BJ (cell line): ENCODE data around the gene SBSN. TPM values are rescaled to one million over a fixed set of nuclear protein-coding genes. Genes with fewer than 3 reads are reported as not detected.

ENCODE experiments used
- CTCF ChIA-PET: fragments of 350-600 bp; formaldehyde crosslinking; extraction: SDS; loops from one replicate; lab custom pipeline; 2021; ENCODE audit warnings: antibody characterized with exemption, inconsistent platforms; lab: Yijun Ruan, JAX
- POLR2A ChIA-PET: fragments of 300-600 bp; sonication (Branson Sonifier 250); formaldehyde crosslinking; extraction: SDS; loops from one replicate; lab custom pipeline; 2021; ENCODE audit warnings: antibody characterized with exemption; lab: Charles Lee
- DNase-seq: peaks from one replicate; pipeline ENCODE4 v3.0.0-alpha.2; 2011; ENCODE audit warnings: low read depth
- H3K27me3 ChIP-seq: 2 replicates; pipeline ENCODE4 v1.6.0; 2011; ENCODE audit warnings: low read length; ENCODE audit not compliant: control insufficient read depth, insufficient read depth
- H3K36me3 ChIP-seq: 2 replicates; pipeline ENCODE4 v1.5.1; 2011; ENCODE audit warnings: low read length; ENCODE audit not compliant: control insufficient read depth, insufficient read depth
- H3K4me3 ChIP-seq: 2 replicates; pipeline ENCODE4 v1.5.1; 2011; ENCODE audit warnings: low read depth, mild to moderate bottlenecking, control low read depth, low read length
- CTCF ChIP-seq: IDR thresholded peaks from 2 replicates; pipeline ENCODE4 v1.5.1; 2011; ENCODE audit warnings: low read depth, mild to moderate bottlenecking, control low read depth, inconsistent platforms, low read length, moderate library complexity; ENCODE audit not compliant: insufficient read depth
- polyA plus RNA-seq: library from polyadenylated mRNA; depleted of rRNA; stranded (reverse); fragments of >200 nt; gene quantifications from 2 replicates; pipeline ENCODE4 v1.2.3, GENCODE V29; 2011

The SBSN gene
- polyA plus RNA-seq, 1 experiment: 1.6 TPM

- POLR2A ChIA-PET: no interaction called here
Measured at GRCh38 chr19:35533201-35533821, 5.2 kb upstream of the SBSN start, which contains the start of gene GAPDHS. Gene GAPDHS, plus strand, starts transcription at chr19:35533456. Its CDS starts 72 bp downstream, at chr19:35533528.

GRCh38 chr19:35531291-35531690 is 3.2 kb upstream of the SBSN start:
- TF ChIP-seq CTCF: no peak
- no peak overlapping the region for H3K4me3 ChIP-seq
- H3K27me3 ChIP-seq: peaks cover 9% of the 10 kb centered on the region
- DNase-seq: no peak
- POLR2A ChIA-PET: no interaction called here
- no peaks in the 10 kb centered on the region for H3K36me3 ChIP-seq
- CTCF ChIA-PET: interaction anchor here (0.6 kb wide), 2 partner anchors 21 to 161 kb away, joined by 3 read pairs; no protein-coding TSS in a partner anchor

More at GRCh38 chr19:35533201-35533821, 5.2 kb upstream of the SBSN start, which contains the start of gene GAPDHS:
- CTCF ChIA-PET: interaction anchor here (2.8 kb wide), 1 partner anchor 16 kb away, joined by 9 read pairs; no protein-coding TSS in a partner anchor
- Histone ChIP-seq H3K27me3 (peaks cover 9% of the 10 kb centered on the region), H3K4me3 (no peak within 1 kb of the TSS), H3K36me3 (no peaks in the 10 kb centered on the region)
- no peak for TF ChIP-seq CTCF
- no peak for DNase-seq

DNA sequence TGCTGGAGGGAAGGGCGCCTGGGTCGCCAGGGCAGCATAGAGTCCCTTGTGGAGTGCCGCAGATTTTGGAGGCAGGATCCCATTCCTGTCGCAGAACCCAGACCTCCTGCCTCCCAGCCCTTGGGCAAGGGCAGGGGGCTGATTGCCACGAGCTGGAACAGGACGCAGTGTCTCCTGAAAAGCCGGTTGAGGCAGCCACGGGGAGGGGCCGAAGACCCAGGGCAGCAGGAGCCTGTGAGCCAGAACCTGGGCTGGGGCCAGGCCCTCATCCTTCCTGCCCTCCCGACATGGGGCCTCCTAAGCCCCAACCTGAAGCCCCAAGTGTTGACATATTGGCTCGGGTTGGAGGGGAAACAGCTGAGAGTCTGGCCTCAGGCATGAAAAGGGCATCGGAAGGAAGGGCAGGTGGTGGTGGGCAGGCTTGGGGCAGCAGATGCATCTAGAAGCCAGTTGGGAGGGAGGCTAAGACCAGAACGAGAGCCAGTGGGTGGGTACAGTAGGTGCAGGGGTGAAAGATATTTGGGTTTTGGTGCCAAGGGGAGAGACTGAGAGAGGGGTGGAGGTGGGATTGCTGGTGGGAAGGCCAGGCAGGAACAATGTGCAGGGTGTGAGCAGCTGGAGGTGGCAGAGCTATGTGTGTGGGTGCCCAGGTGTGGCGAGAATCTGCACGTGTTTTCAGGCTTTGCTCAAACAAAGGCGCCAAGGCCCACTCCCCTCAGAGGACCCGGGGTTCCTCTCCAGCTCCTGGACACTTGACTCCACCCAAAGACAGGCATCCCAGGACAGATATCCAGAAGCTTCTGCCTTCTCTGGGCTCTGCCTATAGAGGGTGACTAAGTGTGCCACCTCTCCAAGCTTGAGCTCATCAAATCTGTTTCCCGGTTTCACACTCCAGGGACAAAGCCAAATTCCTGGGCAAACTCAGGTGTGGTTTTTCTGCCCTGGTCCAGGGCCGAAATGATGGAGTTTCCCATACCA is 1.4 kb upstream of the SBSN start:
- CTCF ChIA-PET: interaction anchor here (1.1 to 2.0 kb wide), 3 partner anchors 15 to 19 kb away, joined by 3 to 11 read pairs (median 7); no protein-coding TSS in a partner anchor
- peaks cover 14% of the 10 kb centered on the region for H3K27me3 ChIP-seq
- POLR2A ChIA-PET: no interaction called here
- no peak overlapping the region for H3K4me3 ChIP-seq
- no peak for TF ChIP-seq CTCF
- H3K36me3 ChIP-seq: no peaks in the 10 kb centered on the region
- no peak for DNase-seq

- no peak for TF ChIP-seq CTCF
- POLR2A ChIA-PET: no interaction called here
- no peak overlapping the region for H3K4me3 ChIP-seq
- CTCF ChIA-PET: interaction anchor here (1.0 to 2.0 kb wide), 4 partner anchors 9 to 30 kb away, joined by 3 to 12 read pairs (median 4); no protein-coding TSS in a partner anchor
- H3K36me3 ChIP-seq: no peaks in the 10 kb centered on the region
- no peak for DNase-seq
- H3K27me3 ChIP-seq: peaks cover 6% of the 10 kb centered on the region
Measured at GRCh38 chr19:35525873-35526272, 2.2 kb downstream of the SBSN start.
